Stomach (tissue), 4 donors: Measurements from ENCODE around the gene NONO.

Experiments used
- CTCF ChIP-seq, 7 experiments: fragments of 450-650 bp in 4 of 7; fragments of 200-600 bp in 3 of 7; sonication (generic) in 3 of 7; IDR thresholded peaks; one replicate each; pipeline ENCODE4 v1.5.1; 2016 to 2019; ENCODE audit warnings: antibody characterized with exemption in 7 of 7, control low read depth in 2 of 7, mild to moderate bottlenecking in 1 of 7
- POLR2A ChIP-seq, 4 donors: fragments of 450-650 bp; IDR thresholded peaks; one replicate each; pipeline ENCODE4 v1.6.1; 2016; ENCODE audit warnings: antibody characterized with exemption in 4 of 4, control low read depth in 2 of 4, mild to moderate bottlenecking in 1 of 4, moderate library complexity in 1 of 4

- TF ChIP-seq POLR2A (IDR thresholded peaks at IDR 0.05) (no peak), CTCF (IDR thresholded peaks at IDR 0.05) (no peak)
Observed at GRCh38 chrX:71285929-71286328, 2.5 kb downstream of the NONO start.
